GM18520 (cell line): ENCODE measurements around the gene CLEC16A.

Source experiments
- ATAC-seq: cut with Tn5 transposase; IDR thresholded peaks from one replicate; pipeline ENCODE4 v1.9.1; 2021; ENCODE audit not compliant: unreplicated experiment

CLEC16A gene

DNA sequence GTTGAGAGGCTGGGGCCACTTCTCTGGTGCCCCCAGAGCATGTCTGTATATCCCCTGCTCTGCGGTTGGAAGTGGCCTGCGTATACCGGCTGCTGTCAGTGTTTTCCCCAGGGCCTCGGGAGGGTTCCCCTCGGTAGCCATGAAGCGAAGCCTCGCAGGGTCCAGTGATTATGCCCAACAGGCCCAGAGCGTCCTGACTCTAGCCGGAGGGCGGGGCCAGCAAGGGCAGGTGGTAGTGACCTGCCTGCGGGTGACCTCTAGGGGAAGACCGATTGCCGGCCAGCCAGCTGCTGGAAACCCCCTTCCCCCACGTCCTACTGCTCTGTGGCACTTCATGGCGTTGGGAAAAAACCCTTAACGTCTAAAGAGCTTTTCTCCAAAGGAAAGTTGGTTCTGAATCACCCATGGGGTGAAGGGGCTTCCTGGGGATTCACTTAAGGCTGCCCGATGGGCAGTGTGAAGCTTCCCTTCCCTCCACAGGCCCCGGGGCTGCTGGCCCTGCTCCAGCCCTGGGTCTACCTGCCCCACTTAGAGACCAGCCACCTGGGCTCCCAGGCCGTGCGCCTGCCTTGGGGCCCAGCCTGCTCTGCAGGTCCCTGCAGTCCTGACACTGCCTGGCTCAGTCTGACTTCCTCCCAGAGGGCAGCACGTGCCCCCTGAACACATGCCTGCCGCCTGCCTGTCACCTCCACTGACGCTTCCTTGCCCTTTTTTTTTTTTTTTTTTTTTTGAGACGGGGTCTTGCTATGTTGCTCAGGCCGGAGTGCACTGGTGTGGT, 238.9 kb downstream of the CLEC16A start:
- ATAC-seq, result peak; percentile 39

DNA sequence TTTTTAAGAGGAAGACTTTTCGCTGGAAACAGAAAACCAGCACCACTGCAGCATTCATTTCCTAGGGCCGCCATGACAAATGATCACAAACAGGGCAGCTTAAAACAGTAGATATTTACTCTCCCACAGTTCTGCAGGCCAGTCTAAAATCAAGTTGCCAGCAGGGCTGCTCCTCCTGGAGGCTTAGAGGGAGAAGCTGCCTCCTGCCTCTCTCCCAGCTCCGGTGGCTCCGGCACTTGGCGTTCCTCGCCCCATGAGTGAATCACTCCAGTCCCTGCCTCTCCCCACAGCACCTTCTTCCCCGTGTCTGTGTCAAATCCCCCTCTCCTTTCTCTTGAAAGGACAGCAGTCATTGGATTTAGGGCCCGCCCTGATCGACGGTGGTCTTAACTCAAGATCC, 239.6 kb downstream of the CLEC16A start:
- no peak for ATAC-seq

DNA sequence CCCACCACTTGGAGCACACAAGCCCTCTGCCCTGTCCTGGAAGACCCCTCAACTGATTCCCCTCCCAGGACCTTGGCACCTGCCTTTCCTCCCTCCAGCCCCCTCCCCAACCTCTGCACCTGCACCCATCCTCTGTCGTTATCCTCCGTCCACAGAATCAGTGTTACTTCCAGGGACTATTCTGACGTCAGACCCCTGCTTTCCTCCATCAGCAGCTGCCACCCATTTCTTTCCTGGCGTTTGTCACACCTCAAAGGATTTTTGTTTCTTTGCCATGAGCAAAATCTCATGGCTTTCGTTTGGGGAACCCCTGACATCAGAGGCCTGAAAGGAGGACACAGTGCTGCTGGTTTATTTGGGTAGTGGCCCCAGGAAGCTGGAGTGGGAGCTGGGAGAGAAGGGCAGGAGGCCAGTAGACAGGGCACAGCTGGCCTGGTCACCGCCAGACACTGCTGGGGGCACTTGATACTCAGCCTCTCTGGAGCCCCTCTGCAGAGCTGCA, 243.2 kb downstream of the CLEC16A start:
- ATAC-seq, result no peak

DNA sequence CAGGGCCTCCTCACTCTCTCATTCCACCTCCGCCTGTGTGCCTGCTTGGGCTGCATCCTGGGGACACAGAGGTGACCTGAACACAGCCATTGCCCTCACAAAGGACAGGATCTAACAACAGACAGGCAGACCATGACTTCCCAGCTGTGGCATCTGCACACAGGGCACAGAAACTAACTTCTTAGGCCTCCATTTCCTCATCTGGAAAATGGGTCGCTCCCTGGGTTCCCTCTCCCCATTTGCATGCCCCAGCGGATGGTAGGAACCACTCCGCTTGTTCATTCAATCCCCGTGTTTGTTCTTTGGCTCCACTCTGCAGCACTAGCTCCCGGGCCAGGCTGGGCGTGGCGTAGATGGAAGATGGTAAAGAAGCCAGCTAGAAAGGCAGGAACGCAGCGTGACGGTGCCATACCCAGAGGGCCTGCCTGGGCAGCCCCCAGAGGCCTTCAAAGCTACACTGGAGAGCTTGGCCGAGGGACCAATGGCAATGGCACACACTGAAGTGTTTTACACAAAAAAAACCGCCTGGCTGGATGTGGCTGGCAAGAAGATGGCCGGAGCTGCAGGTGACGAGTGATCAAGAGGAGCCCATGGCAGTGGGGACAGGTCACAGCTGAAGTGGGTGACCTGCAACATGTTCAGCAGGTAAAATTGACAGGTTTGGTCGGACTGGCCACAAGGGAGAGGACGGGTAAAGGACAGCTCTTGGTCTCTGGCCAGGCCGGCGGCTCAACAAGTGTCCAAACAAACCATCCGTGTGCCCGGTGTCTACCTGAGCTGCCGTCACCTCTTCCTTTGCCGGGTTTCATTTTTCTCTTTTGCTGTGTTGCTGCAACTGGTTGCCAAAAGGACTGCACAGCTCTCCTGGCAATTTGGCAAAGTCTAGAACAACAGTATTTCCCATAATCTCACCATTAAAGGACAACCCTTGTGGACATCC, 244.7 kb downstream of the CLEC16A start:
- no peak for ATAC-seq

DNA sequence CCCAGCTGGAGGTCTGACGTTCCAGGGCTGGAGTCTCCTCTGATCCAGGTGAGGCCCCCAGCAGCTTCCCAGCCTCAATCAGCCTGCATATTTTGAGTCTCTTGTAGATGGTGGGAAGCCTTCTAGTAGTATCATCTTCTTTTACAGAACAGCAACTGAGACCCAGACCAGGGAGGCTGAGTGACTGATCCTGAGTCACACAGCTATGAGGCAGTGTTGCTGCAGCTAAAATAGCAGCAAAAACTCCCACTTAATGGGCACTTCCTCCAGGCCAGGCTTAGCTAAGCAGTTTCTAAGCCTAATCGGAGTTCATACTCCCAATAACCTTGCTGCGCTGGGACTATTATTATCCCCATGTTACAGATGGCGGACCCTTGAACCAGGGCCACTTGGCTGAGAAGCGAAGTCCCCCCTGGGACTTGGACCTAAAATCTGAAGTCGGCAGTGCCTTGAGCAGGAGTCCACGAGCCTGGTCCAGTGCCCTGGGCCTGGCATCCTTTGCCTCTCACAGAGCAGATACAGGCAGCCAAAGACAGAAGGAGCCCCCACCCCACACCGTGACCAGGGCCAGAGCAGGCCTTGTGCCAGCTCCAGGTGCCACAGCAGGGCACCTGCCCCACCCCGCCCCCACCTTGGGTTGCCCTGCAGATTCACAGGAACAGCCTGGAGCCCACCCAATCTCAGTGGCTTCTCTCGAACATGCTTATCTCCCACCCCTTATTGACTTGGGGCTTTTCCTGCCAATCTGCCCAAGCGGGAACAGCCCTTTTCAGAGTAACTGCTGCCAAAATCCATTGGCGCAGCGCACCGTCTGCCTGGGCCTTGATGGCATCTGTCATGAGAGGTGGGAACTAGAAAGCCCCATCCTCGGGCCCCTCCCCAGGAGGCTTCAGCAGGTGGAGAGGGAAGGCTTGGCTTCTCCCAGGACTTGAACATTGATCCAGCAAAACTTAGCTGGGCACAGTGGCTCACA, 246.5 kb downstream of the CLEC16A start:
- ATAC-seq, result no peak

DNA sequence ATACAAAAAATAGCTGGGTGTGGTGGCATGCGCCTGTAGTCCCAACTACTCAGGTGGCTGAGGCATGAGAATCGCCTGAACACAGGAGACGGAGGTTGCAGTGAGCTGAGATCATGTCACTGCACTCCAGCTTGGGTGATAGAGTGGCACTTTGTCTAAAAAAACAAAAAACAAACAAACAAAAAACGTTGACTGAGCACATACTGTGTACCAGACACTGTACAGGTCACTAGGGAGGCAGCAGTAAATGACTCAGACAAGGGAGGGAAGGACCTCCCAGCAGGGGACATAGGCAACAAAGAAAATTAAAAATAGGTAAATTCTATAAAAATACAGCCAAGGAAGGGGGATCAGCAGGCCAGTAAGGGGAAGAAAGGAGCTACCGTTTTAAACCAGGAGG, 247.3 kb downstream of the CLEC16A start:
- no peak for ATAC-seq

DNA sequence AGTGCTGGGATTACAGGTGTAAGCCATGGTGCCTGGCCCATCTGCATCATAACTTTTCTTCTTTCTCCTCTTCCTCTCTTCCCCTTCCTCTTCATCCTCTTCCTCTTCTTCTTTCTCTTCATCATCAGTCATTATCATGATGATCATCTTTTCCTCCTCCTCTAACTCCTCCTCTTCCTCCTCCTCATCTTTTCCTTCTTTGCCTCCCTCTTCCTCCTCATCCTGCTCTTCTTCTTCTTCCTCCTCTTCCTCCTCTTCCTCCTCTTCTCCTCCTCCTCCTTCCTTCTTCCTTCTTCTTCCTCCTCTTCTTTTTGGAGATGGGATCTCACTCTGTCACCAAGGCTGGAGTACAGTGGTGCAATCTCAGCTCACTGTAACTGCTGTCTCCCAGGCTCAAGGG, 249.1 kb downstream of the CLEC16A start:
- ATAC-seq, result no peak

DNA sequence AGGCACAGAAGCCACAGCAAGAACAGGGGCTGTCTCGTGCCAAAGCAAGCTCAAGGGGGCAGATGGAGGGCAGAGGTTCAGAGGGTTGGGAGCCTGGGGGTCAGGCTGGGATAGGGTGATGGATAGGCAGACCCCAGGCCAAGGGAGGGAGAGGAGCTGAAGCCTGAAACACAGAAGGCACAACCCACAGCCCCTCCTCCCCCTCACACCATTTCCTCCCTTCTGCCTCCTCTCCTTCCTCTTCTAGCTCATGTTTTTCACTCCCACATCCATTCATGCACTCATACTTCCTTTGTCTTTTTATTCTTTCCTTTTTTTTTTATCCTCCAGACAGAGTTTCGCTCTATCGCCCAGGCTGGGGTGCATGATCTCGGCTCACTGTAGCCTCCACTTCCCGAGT, 250.5 kb downstream of the CLEC16A start:
- ATAC-seq, result no peak

DNA sequence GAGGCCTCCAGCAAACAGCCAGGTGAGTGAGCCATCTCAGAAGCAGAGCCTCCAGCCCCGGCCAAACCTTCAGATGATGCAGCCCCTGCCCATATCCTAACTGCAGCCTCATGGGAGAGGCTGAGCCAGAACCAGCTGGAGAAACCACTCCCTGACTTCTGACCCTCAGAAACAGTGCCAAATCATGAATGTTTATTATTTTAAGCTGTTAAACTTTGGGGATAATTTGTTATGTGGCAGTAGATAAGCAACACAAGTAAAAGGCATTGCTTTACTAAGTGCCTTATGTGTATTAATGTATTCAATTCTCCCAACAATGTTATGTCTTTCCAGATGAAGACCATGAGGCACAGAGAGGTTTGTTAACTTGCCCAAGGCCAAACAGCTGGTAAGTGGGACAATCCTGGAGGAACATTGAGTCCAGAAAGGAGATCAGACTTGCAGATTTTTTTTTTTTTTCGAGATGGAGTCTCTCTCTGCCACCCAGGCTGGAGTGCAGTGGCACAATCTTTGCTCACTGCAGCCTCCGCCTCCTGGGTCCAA, 252.0 kb downstream of the CLEC16A start:
- no peak for ATAC-seq

DNA sequence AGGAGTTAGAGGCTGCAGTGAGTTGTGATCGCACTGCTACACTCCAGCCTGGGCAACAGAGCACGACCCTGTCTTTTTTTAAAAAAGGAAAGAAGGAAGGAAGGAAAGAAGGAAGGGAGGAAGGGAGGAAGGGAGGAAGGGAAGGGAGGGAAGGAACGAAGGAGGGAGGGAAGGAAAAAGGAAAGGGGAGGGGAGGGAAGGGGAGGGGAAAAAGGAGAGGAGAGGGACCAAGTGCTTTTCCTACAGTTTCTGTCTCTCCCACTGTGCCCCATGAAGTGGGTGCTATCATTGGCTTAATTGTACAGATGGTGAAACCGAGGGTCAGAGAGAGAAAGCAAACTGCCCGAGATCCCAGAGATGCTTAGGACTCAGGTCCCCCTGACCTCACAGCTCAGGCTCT, 254.0 kb downstream of the CLEC16A start:
- no peak for ATAC-seq

DNA sequence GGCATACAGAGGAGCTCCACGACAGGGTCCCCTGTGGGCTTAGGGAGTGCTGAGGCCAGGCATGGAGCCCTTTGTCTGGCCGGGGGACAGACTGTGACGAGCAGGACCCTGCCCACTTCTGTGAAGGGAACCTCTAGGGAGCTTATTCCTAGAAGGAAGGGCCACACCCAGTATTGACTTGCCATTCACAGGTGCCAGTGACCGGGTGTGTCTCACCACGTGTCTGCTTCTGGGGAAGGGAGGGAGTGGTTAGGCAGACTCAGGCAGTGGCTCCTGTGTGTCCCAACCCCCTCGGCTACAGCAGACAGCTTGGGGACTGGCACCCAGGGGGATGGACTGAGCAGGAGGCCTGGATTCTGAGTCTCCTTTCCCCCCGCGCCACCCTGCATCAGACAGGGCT, 254.5 kb downstream of the CLEC16A start:
- no peak for ATAC-seq

DNA sequence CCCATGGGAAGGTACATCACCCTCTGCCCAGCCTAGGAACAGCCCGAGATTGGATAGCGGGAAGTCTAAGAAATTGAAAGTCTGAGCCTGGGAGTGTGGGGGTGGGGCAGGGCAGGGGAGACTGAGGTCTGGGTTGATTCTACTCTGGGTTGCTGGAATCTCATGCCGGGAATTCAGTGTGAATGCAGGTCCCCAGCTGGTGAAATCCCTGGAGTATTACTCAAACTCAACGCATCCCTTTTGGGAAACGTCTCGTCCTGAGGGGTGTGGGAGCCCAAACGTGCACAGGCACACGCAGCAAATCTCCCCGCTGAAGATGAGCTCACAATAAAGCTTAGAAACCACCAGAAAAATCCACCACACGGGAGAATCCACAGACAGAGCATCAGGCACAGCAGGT, 256.2 kb downstream of the CLEC16A start:
- ATAC-seq, result no peak

DNA sequence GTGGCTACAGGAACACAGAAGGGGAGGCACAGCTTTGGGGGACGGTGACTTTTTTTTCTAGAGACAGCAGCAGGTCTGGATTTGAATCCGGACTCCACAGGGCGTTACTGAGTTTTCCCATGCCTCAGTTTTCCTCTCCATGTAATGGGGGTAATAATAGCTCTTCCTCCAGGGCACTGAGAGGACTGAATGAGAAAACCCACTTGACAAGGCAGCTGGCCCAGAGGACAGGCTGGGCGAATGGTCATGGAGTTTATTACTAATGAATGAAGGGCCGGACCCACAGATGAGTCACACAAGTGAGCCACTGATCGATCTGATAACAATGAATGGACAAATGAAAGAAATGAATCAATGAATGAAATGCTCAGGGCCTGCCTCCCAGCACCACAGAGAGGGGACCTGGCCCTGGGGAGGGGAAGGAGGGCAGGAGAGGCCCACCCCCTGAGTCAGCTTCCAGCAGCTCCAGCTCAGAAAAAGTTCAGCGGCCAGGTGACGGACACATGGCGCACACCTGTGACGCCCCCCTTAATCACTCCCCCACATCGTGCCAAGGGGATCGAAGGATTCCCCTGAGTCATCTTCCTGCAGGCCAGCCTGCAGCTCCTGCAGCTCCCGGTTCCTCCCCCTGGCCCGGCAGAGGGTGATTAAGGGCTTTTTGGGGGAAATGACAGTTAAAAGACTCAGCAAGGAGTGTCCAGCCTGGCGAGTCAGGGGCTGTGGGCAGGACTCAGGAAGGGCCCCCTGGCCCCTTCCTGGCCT, 257.3 kb downstream of the CLEC16A start:
- no peak for ATAC-seq

DNA sequence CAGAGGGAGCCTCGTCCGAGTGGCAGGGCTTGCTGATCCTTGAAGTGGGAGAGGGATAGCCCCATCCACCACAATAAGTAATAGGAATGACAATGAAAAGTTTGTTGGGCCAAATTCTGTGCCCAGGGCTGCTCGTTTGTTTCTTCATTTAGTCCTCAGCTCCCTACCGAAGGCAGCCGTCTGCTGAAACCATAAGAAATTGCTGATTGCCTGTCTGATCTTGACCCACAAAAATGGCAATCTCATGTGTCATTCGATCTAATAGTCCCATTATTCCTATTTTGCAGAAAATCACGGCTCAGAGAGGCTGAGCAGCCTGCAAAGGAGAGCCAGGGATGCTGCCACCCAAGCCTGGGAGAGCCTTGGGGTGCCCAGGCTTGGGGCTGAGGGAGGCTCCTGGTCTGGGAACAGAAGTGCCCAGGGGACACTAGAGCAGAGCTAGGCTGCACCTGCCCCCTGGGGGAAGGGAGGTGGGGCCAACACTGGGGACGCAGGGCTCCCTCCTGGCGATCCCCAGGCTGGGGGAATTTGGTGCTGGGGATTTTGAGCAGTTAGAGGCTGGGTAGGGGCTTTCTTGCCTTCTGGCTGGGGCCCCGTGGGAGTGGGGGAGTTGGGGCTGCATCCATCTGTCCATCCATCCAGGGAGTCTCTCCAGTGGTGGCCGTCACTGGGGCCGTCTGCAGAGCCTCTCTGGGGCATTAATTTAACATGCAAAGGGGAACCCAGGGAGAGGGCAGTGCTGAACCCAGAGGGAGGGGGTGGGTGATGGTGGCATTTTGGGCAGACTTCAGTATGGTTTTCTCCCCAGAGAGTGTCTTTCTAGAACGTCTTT, 258.1 kb downstream of the CLEC16A start:
- ATAC-seq, result peak; percentile 28

DNA sequence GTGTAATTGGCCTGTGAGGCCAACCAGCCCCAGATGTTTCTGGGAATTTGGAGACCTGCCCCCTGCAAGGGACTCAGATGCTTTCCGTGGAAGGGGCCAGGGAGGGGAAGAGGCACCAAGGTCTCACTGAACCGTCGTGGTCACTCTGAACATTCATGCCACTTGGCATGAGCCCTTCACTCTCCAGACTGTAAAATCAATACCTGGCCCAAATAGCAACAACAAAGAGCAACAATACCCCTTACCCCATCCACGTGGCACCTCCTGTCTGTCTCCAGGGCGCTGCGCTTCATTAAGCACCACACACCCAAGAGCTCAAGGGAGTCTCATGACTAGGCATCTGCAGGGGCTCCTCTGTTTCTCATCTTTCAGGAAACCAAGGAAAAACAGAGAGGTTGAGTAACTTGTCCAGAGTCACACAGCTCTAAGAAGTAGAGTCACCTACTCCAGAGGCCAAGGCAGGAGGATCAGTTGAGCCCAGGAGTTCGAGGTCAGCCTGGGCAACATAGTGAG, 258.8 kb downstream of the CLEC16A start:
- ATAC-seq, result no peak

DNA sequence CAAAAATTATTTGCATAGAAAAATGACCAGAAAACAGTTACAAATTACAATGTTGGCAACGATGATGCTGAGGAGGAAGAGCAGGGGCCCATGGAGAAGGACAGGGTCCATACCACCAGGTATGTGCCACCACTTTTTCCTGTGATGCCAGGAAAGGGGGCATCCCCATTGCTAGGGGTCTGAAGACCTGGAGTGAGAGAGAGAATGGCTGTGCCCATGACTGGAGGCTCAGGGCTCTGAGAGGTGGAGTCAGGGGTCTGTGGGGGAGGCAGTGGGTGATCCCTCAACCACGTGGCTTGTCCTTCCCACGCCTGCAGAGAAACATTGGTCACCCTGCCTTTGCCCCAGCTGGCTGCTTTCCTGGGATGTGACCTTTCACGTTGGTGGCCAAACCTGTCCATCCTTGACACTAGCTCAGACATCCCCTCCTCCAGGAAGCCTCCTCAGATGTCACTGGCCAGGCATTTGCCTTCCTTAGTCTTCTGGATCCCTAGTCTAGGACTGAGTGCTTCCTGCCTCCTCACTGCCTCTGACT, 260.2 kb downstream of the CLEC16A start:
- ATAC-seq, result no peak

DNA sequence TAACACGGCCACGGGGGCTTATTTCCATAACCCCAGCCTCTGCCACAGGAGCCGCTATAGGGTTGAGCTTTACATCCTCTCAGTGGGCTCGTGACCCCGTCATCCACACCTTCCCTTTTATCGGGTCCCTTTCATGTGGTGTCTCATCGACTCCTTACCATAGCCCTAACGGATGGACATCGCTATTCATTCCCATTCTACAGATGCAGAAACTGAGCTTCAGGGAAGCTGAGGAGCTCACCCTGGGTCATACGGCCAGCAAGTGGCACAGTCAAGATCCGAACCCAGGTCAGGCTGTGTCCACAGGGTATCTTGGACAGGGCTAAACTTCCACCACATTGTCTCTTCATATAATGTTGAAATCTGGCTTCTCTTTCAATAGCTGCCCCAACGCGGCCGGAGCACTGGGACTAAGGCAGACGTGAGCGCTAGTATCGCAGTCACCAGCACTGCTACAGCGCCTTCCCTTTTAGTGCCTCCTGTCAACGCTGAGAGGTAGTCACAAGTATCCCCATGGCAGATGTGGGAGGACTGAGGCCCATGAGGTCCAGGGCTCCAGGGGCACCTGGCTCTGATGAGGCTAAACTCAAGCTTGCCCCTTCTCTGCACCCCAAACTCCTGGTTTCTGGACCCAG, 260.8 kb downstream of the CLEC16A start:
- no peak for ATAC-seq
